GM12878 (cell line): ENCODE results near the gene MMP15. TPM values are rescaled to one million over a fixed set of nuclear protein-coding genes. Genes with fewer than 3 reads are reported as not detected.

Experiments
- ATAC-seq: fragments of 200-7000 bp; cut with Tn5 transposase; 3 replicates; pipeline ENCODE4 v1.9.1; 2020; ENCODE audit warnings: mild to moderate bottlenecking, moderate library complexity
- BruUV-seq: library from RNA; stranded (reverse); fragments of 400-500 nt; replicated peaks from 2 replicates; lab custom pipeline; 2021; lab: Mats Ljungman, UMichigan
- CTCF ChIA-PET: fragments of 300-600 bp; sonication (Branson Sonifier 250); formaldehyde crosslinking; extraction: SDS; loops from one replicate; lab custom pipeline; 2021; ENCODE audit warnings: inconsistent platforms; lab: Yijun Ruan, JAX
- POLR2A ChIA-PET: fragments of 350-600 bp; formaldehyde crosslinking; extraction: SDS; loops from one replicate; lab custom pipeline; 2021; ENCODE audit warnings: inconsistent platforms; lab: Charles Lee
- RAD21 ChIA-PET: fragments of 300-600 bp; sonication (Branson Sonifier 250); formaldehyde crosslinking; loops from one replicate; lab custom pipeline; 2023; ENCODE audit warnings: antibody characterized with exemption; ENCODE audit not compliant: unreplicated experiment; lab: Charles Lee
- SMC1A ChIA-PET: fragments of 300-600 bp; sonication (Branson Sonifier 250); formaldehyde crosslinking; loops from one replicate; lab custom pipeline; 2023; ENCODE audit not compliant: unreplicated experiment, uncharacterized antibody; lab: Charles Lee
- DNase-seq: peaks from one replicate; pipeline ENCODE4 v3.0.0-alpha.2; 2011; ENCODE audit warnings: low read depth, low spot score
- FAIRE-seq: peaks from 3 replicates; lab custom pipeline; 2011; peaks lifted over from hg19 to GRCh38; lab: Jason Lieb, UNC
- H2AFZ ChIP-seq: 2 replicates; pipeline ENCODE4 v1.6.0; 2011; ENCODE audit warnings: low read depth, low read length, control low read depth; ENCODE audit not compliant: control insufficient read depth
- H3K27ac ChIP-seq: 2 replicates; pipeline ENCODE4 v1.5.1; 2011; ENCODE audit warnings: control low read depth; ENCODE audit not compliant: control insufficient read depth, insufficient read depth
- H3K27me3 ChIP-seq, 2 experiments: replicated peaks in 1 of 2; 2 replicates each; pipeline versions ENCODE4 v1.6.0 to v1.6.1; 2011; ENCODE audit warnings: low read length in 1 of 2; ENCODE audit not compliant: control insufficient read depth in 2 of 2, insufficient read depth in 2 of 2
- H3K36me3 ChIP-seq, 2 experiments: 2 replicates each; pipeline ENCODE4 v1.5.1; 2011; ENCODE audit warnings: low read length in 1 of 2; ENCODE audit not compliant: control insufficient read depth in 2 of 2, insufficient read depth in 2 of 2
- H3K4me1 ChIP-seq: 2 replicates; pipeline ENCODE4 v1.6.1; 2011; ENCODE audit warnings: mild to moderate bottlenecking, low read length, moderate library complexity, mixed read lengths; ENCODE audit not compliant: control insufficient read depth, insufficient read depth
- H3K4me2 ChIP-seq: 2 replicates; pipeline ENCODE4 v1.6.0; 2011; ENCODE audit warnings: control low read depth; ENCODE audit not compliant: control insufficient read depth, insufficient read depth
- H3K4me3 ChIP-seq: fragments of 200-600 bp; sonication (generic); 2 replicates; pipeline ENCODE4 v1.5.1; 2016
- H3K79me2 ChIP-seq: 2 replicates; pipeline ENCODE4 v1.6.0; 2011; ENCODE audit warnings: low read length; ENCODE audit not compliant: control insufficient read depth, insufficient read depth
- H3K9ac ChIP-seq: 2 replicates; pipeline ENCODE4 v1.8.0; 2011; ENCODE audit warnings: low read length, control low read depth, mixed read lengths; ENCODE audit not compliant: control insufficient read depth, insufficient read depth
- H3K9me3 ChIP-seq: replicated peaks from 3 replicates; pipeline ENCODE4 v1.5.1; 2011; ENCODE audit warnings: mild to moderate bottlenecking, low read length; ENCODE audit not compliant: control insufficient read depth, insufficient read depth
- H4K20me1 ChIP-seq: 2 replicates; pipeline ENCODE4 v1.6.0; 2011; ENCODE audit not compliant: control insufficient read depth, insufficient read depth
- CBX5 ChIP-seq: sonication (generic); IDR thresholded peaks from 2 replicates; pipeline ENCODE4 v1.6.1; 2016; ENCODE audit warnings: low read depth, moderate library complexity, mild to moderate bottlenecking, inconsistent platforms
- FOXM1 ChIP-seq: IDR thresholded peaks from 2 replicates; pipeline ENCODE4 v1.6.1; 2012; ENCODE audit warnings: low read depth, mild to moderate bottlenecking, inconsistent platforms, low read length, moderate library complexity
- KLF5 ChIP-seq: fragments of 450-650 bp; IDR thresholded peaks from 2 replicates; pipeline ENCODE4 v1.6.1; 2014; ENCODE audit warnings: mild to moderate bottlenecking; ENCODE audit not compliant: partially characterized antibody
- MEF2B ChIP-seq: fragments of 450-650 bp; IDR thresholded peaks from 2 replicates; pipeline ENCODE4 v1.6.1; 2018; ENCODE audit warnings: mild to moderate bottlenecking, moderate library complexity; ENCODE audit not compliant: partially characterized antibody, poor library complexity, severe bottlenecking
- MYB ChIP-seq: fragments of 150-350 bp; IDR thresholded peaks from 2 replicates; pipeline ENCODE4 v1.6.1; 2014; ENCODE audit warnings: mild to moderate bottlenecking, low read depth, low read length, borderline replicate concordance
- NR2C2 ChIP-seq: IDR thresholded peaks from 2 replicates; pipeline ENCODE4 v1.6.1; 2011; ENCODE audit warnings: borderline replicate concordance, low read depth; ENCODE audit not compliant: control insufficient read depth, insufficient read length
- RCOR1 ChIP-seq: conservative IDR thresholded peaks from 2 replicates; pipeline ENCODE4 v1.6.1; 2012; ENCODE audit warnings: low read depth, low read length, improper control_type of control experiment
- SIX5 ChIP-seq: IDR thresholded peaks from 2 replicates; pipeline ENCODE4 v1.6.1; 2011; ENCODE audit warnings: mild to moderate bottlenecking, low read depth, low read length, moderate library complexity; ENCODE audit not compliant: severe bottlenecking
- SMC3 ChIP-seq: IDR thresholded peaks from 2 replicates; pipeline ENCODE4 v1.6.1; 2011; ENCODE audit warnings: low read length, improper control_type of control experiment, borderline replicate concordance
- ZNF207 ChIP-seq: fragments of 450-650 bp; IDR thresholded peaks from 2 replicates; pipeline ENCODE4 v1.6.1; 2014; ENCODE audit warnings: antibody characterized with exemption, mild to moderate bottlenecking, borderline replicate concordance
- WGBS: methylation state at CpG from one replicate; pipeline ENCODE4 v1.1.6; 2016; ENCODE audit warnings: low lambda C conversion rate; ENCODE audit not compliant: insufficient replicate concordance, insufficient coverage; ENCODE audit errors: missing lambda C conversion rate; 5-methylcytosine and 5-hydroxymethylcytosine counted together
- in situ Hi-C: fragments of 300-500 bp; cut with MboI; formaldehyde crosslinking; loops from 9 replicates; pipeline ENCODE4 v1.14.3; 2018; ENCODE audit warnings: mixed read lengths
- intact Hi-C: fragments of 100-400 bp; cut with micrococcal nuclease; formaldehyde crosslinking; loops from one replicate; pipeline ENCODE4 v1.14.2; 2022; ENCODE audit not compliant: unreplicated experiment
- polyA plus RNA-seq, 11 experiments: library from polyadenylated mRNA; depleted of rRNA in 4 of 11; unstranded in 6 of 11; stranded (reverse) in 5 of 11; fragments of >200 nt; fragmentation: Nextera tagmentation in 4 of 11; fragmentation: Illumina TruSeq in 1 of 11; extraction: Ambion mirVana in 4 of 11; extraction: Trizol in 1 of 11; gene quantifications; 1 replicate in 1 of 11; 2 replicates in 10 of 11; pipeline versions ENCODE4 v1.2.1 to v1.2.3, GENCODE V29; 2011 to 2016; ENCODE audit warnings: inconsistent platforms in 2 of 11, missing spikeins in 2 of 11, low read depth in 1 of 11
- total RNA-seq, 4 experiments: library from RNA; depleted of rRNA in 3 of 4; stranded (reverse); fragments of >200 nt in 3 of 4; fragmentation: Illumina TruSeq in 1 of 4; extraction: Trizol in 1 of 4; gene quantifications; 2 replicates each; pipeline versions ENCODE4 v1.2.1 to v1.2.3, GENCODE V29; 2013 to 2021
- TF ChIP-seq, protein P1 (sequence below): IDR thresholded peaks from 2 replicates; pipeline ENCODE4 v1.6.1; 2012; ENCODE audit warnings: low read length, inconsistent platforms

MMP15 gene
- total and polyA plus RNA-seq, 10 of the 15 experiments (the other 5 are each of a cell fraction or from before 2014, with no cell fraction given) = 0.08 to 0.56 (median 0.10) TPM; not detected in 7

DNA sequence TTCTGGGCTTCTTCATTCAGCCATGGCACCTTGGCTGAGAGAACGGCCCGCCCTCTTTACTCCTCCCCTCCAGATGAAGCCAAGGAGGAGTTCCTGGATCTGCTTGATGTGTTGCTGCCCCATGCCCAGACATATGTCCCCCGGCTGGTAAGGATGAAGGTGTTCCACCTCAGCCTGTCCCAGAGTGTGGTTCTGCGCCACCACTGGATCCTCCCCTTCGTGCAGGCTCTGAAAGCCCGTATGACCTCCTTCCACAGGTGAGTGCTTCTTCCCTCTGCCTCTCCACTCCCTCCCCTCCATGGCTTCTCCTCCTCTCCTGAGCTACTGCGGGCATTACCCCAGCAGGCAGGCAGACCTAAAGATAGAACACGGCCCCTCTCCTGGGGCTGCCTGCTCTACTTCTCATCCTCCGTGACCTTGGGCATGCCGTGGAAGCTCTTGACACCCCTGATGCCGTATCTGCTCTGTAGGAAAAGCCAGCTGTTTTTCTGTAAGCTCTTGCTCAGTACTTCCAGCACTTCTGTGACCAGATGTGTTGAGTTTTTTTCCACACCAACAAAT lies 15.6 kb upstream of the MMP15 start:
- Histone ChIP-seq H3K9ac (no peak overlapping the region), H4K20me1 (no peaks in the 10 kb centered on the region), H3K4me2 (no peak overlapping the region), H3K4me1 (no peaks in the 10 kb centered on the region), H3K27ac (no peak overlapping the region), H3K79me2 (no peaks in the 10 kb centered on the region), H2AFZ (no peak overlapping the region), H3K36me3 (peaks cover 11 to 12% of the 10 kb centered on the region in 2 experiments; a peak in 3 of 4 replicates), H3K9me3 (no peaks in the 10 kb centered on the region; the same call in 2 of the 3 replicates), H3K4me3 (no peak overlapping the region), H3K27me3 (no peaks in the 10 kb centered on the region)
- no peak for ATAC-seq
- ChIA-PET RAD21 (no interaction called here), POLR2A (no interaction called here), CTCF (interaction anchor here (1.7 kb wide), 1 partner anchor 112 kb away, joined by 7 read pairs; no protein-coding TSS in a partner anchor), SMC1A (interaction anchor here (1.9 kb wide), 1 partner anchor 112 kb away, joined by 5 read pairs; no protein-coding TSS in a partner anchor)
- no peak for DNase-seq
- no TSS peak for BruUV-seq
- 95% methylated on average over 11 of the region's 11 CpGs for WGBS
- in situ Hi-C loops (loop anchor here (10.0 kb wide), 1 partner anchor 425 kb away; no protein-coding TSS in a partner anchor), intact Hi-C loops (loop anchor here (5.0 kb wide), 1 partner anchor 433 kb away; no protein-coding TSS in a partner anchor)
- FAIRE-seq = no peak
- no peak for TF ChIP-seq SMC3
- TF ChIP-seq SIX5 = no peak

DNA sequence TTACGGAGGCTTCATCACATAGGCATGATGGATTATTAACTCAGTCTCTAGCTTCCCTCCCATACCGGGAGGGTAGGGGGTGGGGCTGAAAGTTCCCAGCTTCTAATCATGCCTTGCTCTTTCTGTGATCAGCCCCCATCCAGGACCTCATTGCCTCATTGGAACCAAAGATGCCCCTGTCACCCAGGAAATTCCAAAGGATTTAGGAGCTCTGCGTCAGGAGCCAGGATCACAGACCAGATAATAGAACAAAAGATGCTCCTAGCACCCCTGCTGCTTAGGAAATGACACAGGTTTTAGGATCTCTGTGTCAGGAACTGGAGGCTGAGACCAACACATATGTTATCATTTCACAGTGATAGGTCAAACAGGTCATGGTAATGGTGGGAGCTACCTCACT lies 14.7 kb upstream of the MMP15 start:
- WGBS = 76% methylated on average over 3 of the region's 3 CpGs

More for the DNA sequence above, 14.7 kb upstream of the MMP15 start:
- H3K4me3 ChIP-seq = no peak overlapping the region
- FAIRE-seq (no peak), ATAC-seq (no peak), DNase-seq (no peak)
- no TSS peak for BruUV-seq
- ChIA-PET CTCF (interaction anchor here (0.7 to 1.7 kb wide), 2 partner anchors 111 to 239 kb away, joined by 3 to 7 read pairs; no protein-coding TSS in a partner anchor), RAD21 (no interaction called here), SMC1A (interaction anchor here (0.7 to 1.9 kb wide), 3 partner anchors 79 to 238 kb away, joined by 3 to 5 read pairs (median 3); no protein-coding TSS in a partner anchor), POLR2A (no interaction called here)
- TF ChIP-seq ZNF207 = no peak
- TF ChIP-seq, protein P1, sequence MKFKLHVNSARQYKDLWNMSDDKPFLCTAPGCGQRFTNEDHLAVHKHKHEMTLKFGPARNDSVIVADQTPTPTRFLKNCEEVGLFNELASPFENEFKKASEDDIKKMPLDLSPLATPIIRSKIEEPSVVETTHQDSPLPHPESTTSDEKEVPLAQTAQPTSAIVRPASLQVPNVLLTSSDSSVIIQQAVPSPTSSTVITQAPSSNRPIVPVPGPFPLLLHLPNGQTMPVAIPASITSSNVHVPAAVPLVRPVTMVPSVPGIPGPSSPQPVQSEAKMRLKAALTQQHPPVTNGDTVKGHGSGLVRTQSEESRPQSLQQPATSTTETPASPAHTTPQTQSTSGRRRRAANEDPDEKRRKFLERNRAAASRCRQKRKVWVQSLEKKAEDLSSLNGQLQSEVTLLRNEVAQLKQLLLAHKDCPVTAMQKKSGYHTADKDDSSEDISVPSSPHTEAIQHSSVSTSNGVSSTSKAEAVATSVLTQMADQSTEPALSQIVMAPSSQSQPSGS = no peak
- no peak for TF ChIP-seq MYB
- TF ChIP-seq RCOR1 = no peak
- no peak for TF ChIP-seq CBX5
- no peak for TF ChIP-seq FOXM1
- no peak for TF ChIP-seq NR2C2
- no peak for TF ChIP-seq KLF5
- TF ChIP-seq MEF2B = no peak
- intact Hi-C loops (no loop called here), in situ Hi-C loops (no loop called here)
- no peak overlapping the region for H3K9ac ChIP-seq
- no peak overlapping the region for H3K4me2 ChIP-seq
- no peaks in the 10 kb centered on the region for H3K27me3 ChIP-seq
- H3K79me2 ChIP-seq = no peaks in the 10 kb centered on the region
- H3K27ac ChIP-seq = no peak overlapping the region
- H2AFZ ChIP-seq = no peak overlapping the region
- peaks cover 11 to 12% of the 10 kb centered on the region in 2 experiments; a peak in 3 of 4 replicates for H3K36me3 ChIP-seq
- H3K4me1 ChIP-seq = no peaks in the 10 kb centered on the region
- no peaks in the 10 kb centered on the region for H4K20me1 ChIP-seq
- no peaks in the 10 kb centered on the region; the same call in 2 of the 3 replicates for H3K9me3 ChIP-seq
